GM12878 (cell line): ENCODE measurements around the gene SEMA3B. TPM values are rescaled to one million over a fixed set of nuclear protein-coding genes. Genes with fewer than 3 reads are reported as not detected.

Experiments
- BRCA1 ChIP-seq: IDR thresholded peaks from 2 replicates; pipeline ENCODE4 v1.6.1; 2011; ENCODE audit warnings: low read depth, low read length, improper control_type of control experiment
- EGR1 ChIP-seq, 2 experiments: IDR thresholded peaks; 1 replicate in 1 of 2; 2 replicates in 1 of 2; pipeline ENCODE4 v1.6.1; 2011 to 2012; ENCODE audit warnings: low read depth in 2 of 2, low read length in 2 of 2, borderline replicate concordance in 1 of 2, mild to moderate bottlenecking in 1 of 2, moderate library complexity in 1 of 2
- ESRRA ChIP-seq: IDR thresholded peaks from 2 replicates; pipeline ENCODE4 v1.6.1; 2012; ENCODE audit warnings: mild to moderate bottlenecking, low read length, improper control_type of control experiment
- FOXK2 ChIP-seq: fragments of 450-650 bp; IDR thresholded peaks from 2 replicates; pipeline ENCODE4 v1.6.1; 2017; ENCODE audit warnings: mild to moderate bottlenecking, moderate library complexity
- IKZF2 ChIP-seq, 2 experiments: fragments of 450-650 bp; IDR thresholded peaks; 2 replicates each; pipeline ENCODE4 v1.6.1; 2017; ENCODE audit warnings: mild to moderate bottlenecking in 2 of 2, moderate library complexity in 2 of 2
- KLF5 ChIP-seq: fragments of 450-650 bp; IDR thresholded peaks from 2 replicates; pipeline ENCODE4 v1.6.1; 2014; ENCODE audit warnings: mild to moderate bottlenecking; ENCODE audit not compliant: partially characterized antibody
- PML ChIP-seq: IDR thresholded peaks from 2 replicates; pipeline ENCODE4 v1.6.1; 2012; ENCODE audit warnings: low read length, inconsistent platforms
- POLR2A ChIP-seq: IDR thresholded peaks from 2 replicates; pipeline ENCODE4 v1.6.1; 2011; ENCODE audit warnings: low read depth, mild to moderate bottlenecking, low read length
- POLR2AphosphoS2 ChIP-seq: IDR thresholded peaks from 2 replicates; pipeline ENCODE4 v1.6.1; 2011; ENCODE audit warnings: low read depth, mild to moderate bottlenecking, low read length, improper control_type of control experiment, moderate library complexity
- POLR2AphosphoS5 ChIP-seq: IDR thresholded peaks from 2 replicates; pipeline ENCODE4 v1.6.1; 2011; ENCODE audit warnings: mild to moderate bottlenecking, low read length, inconsistent platforms
- RB1 ChIP-seq: fragments of 450-650 bp; formaldehyde crosslinking; IDR thresholded peaks from 2 replicates; pipeline ENCODE4 v1.6.1; 2017; ENCODE audit warnings: mild to moderate bottlenecking, borderline replicate concordance
- RFX5 ChIP-seq: IDR thresholded peaks from 2 replicates; pipeline ENCODE4 v1.6.1; 2011; ENCODE audit warnings: low read depth, low read length, improper control_type of control experiment
- SIN3A ChIP-seq: IDR thresholded peaks from 2 replicates; pipeline ENCODE4 v1.6.1; 2012; ENCODE audit warnings: low read depth, low read length, improper control_type of control experiment
- SMAD1 ChIP-seq: fragments of 450-650 bp; IDR thresholded peaks from 2 replicates; pipeline ENCODE4 v1.6.1; 2018; ENCODE audit warnings: mild to moderate bottlenecking, low read depth; ENCODE audit not compliant: partially characterized antibody
- SMAD5 ChIP-seq: IDR thresholded peaks from 2 replicates; pipeline ENCODE4 v1.6.1; 2016; ENCODE audit warnings: antibody characterized with exemption, low read depth
- SMARCA5 ChIP-seq: fragments of 450-650 bp; IDR thresholded peaks from 2 replicates; pipeline ENCODE4 v1.6.1; 2017; ENCODE audit warnings: mild to moderate bottlenecking
- STAT3 ChIP-seq: IDR thresholded peaks from 2 replicates; pipeline ENCODE4 v1.6.1; 2011; ENCODE audit warnings: low read depth, low read length, improper control_type of control experiment
- SUPT20H ChIP-seq: IDR thresholded peaks from 2 replicates; pipeline ENCODE4 v1.6.1; 2011; ENCODE audit warnings: low read depth, mild to moderate bottlenecking, low read length, moderate library complexity, borderline replicate concordance; ENCODE audit not compliant: control insufficient read depth
- TARDBP ChIP-seq: IDR thresholded peaks from 2 replicates; pipeline ENCODE4 v1.6.1; 2016; ENCODE audit warnings: borderline replicate concordance
- TBL1XR1 ChIP-seq: IDR thresholded peaks from 2 replicates; pipeline ENCODE4 v1.6.1; 2012; ENCODE audit warnings: low read depth, low read length, improper control_type of control experiment
- WRNIP1 ChIP-seq: IDR thresholded peaks from 2 replicates; pipeline ENCODE4 v1.6.1; 2011; ENCODE audit warnings: low read depth, low read length, improper control_type of control experiment, borderline replicate concordance
- YY1 ChIP-seq: IDR thresholded peaks from 2 replicates; pipeline ENCODE4 v1.6.1; 2011; ENCODE audit warnings: low read depth, mild to moderate bottlenecking, low read length
- ZNF274 ChIP-seq: IDR thresholded peaks from one replicate; pipeline ENCODE4 v1.8.0; 2011; ENCODE audit not compliant: insufficient read length, insufficient read depth
- polyA plus RNA-seq, 11 experiments: library from polyadenylated mRNA; depleted of rRNA in 4 of 11; unstranded in 6 of 11; stranded (reverse) in 5 of 11; fragments of >200 nt; fragmentation: Nextera tagmentation in 4 of 11; fragmentation: Illumina TruSeq in 1 of 11; extraction: Ambion mirVana in 4 of 11; extraction: Trizol in 1 of 11; gene quantifications; 1 replicate in 1 of 11; 2 replicates in 10 of 11; pipeline versions ENCODE4 v1.2.1 to v1.2.3, GENCODE V29; 2011 to 2016; ENCODE audit warnings: inconsistent platforms in 2 of 11, missing spikeins in 2 of 11, low read depth in 1 of 11
- total RNA-seq, 4 experiments: library from RNA; depleted of rRNA in 3 of 4; stranded (reverse); fragments of >200 nt in 3 of 4; fragmentation: Illumina TruSeq in 1 of 4; extraction: Trizol in 1 of 4; gene quantifications; 2 replicates each; pipeline versions ENCODE4 v1.2.1 to v1.2.3, GENCODE V29; 2013 to 2021
- TF ChIP-seq, protein P1 (sequence below): IDR thresholded peaks from 2 replicates; pipeline ENCODE4 v1.6.1; 2012; ENCODE audit warnings: low read depth, low read length, improper control_type of control experiment
- TF ChIP-seq, protein P2 (sequence below): fragments of 450-650 bp; IDR thresholded peaks from 2 replicates; pipeline ENCODE4 v1.6.1; 2017; ENCODE audit warnings: mild to moderate bottlenecking, moderate library complexity
- TF ChIP-seq, protein P3 (sequence below): fragments of 450-650 bp; conservative IDR thresholded peaks from 2 replicates; pipeline ENCODE4 v1.6.1; 2017; ENCODE audit warnings: mild to moderate bottlenecking, moderate library complexity

SEMA3B gene
- total and polyA plus RNA-seq, 10 of the 15 experiments (the other 5 are each of a cell fraction or from before 2014, with no cell fraction given) = 0.06 to 0.59 (median 0.14) TPM; not detected in 2

DNA sequence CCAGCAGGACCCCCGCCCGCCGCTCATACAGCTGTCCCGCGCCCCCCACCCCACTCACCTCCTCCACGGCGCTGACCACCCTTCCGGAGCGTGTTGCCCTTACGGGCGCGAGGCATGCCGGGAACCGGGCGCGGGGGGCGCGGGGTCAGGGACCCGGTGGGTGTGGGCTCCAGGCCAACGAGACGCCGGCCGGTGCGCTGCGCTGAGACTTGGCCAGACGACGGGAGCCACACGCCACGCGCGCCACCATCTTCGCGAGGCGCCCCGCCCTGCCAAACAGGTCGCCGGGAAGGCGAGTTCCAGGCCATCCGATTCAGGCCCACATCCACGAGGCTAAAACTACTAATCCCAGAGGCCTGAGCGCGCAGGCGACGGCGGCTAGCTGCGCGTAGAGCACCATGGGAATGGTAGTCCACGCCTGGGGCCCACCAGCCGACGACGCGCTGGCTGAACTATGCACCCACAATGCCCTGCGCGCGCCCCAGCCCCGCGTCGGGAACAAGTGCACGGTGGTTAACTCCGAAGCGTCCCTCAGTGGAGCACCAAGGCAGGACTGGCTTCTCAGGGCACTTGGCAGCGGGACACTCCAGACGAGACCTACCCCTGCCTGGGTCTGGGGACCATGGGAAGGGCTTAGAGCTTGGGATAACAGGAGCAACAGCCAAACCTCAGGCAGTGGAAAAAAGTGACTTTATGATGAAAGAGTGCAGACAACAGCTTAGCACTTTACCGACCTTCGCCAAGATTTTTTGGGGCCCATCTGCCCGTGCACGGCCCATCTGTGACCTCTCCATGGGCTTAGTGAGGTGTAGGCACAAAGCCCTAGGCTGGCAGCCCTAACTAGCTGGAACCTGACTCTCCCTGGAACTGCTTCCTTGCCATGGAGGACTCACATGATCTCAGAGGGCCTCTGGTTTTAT lies 23.5 kb downstream of the SEMA3B start, which contains the start of gene IFRD2 (continued):
- TF ChIP-seq, protein P1, sequence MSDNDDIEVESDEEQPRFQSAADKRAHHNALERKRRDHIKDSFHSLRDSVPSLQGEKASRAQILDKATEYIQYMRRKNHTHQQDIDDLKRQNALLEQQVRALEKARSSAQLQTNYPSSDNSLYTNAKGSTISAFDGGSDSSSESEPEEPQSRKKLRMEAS = peak; percentile 83
- TF ChIP-seq RB1 (peak; percentile 65; the same call in 1 of the 2 replicates), SMAD1 (no peak), KLF5 (peak; percentile 89), RFX5 (peak; percentile 53; the same call in 1 of the 2 replicates), IKZF2 (IDR thresholded peaks at IDR 0.05) (no peak; a peak in 1 of 4 replicates), SUPT20H (no peak), SIN3A (peak; percentile 91; the same call in 1 of the 2 replicates), TARDBP (peak; percentile 99), STAT3 (no peak), POLR2AphosphoS5 (peak; percentile 70), FOXK2 (no peak), POLR2A (peak; percentile 89), SMAD5 (peak; percentile 38; the same call in 1 of the 2 replicates), PML (no peak), YY1 (peak; percentile 97), BRCA1 (0 out of 2 replicates have a peak, but pooled peaks have one; percentile 21), SMARCA5 (no peak), ESRRA (peak; percentile 78; the same call in 1 of the 2 replicates), EGR1 (IDR thresholded peaks at IDR 0.05; ENCODE audit: borderline replicate concordance in 1 of 2, low read depth in 2 of 2, low read length in 2 of 2) (peak; percentile 14; a peak in 2 of 3 replicates), WRNIP1 (0 out of 2 replicates have a peak, but pooled peaks have one; percentile 83), TBL1XR1 (peak; percentile 86), POLR2AphosphoS2 (peak; percentile 69; the same call in 1 of the 2 replicates), ZNF274 (no peak)
- TF ChIP-seq, protein P2, sequence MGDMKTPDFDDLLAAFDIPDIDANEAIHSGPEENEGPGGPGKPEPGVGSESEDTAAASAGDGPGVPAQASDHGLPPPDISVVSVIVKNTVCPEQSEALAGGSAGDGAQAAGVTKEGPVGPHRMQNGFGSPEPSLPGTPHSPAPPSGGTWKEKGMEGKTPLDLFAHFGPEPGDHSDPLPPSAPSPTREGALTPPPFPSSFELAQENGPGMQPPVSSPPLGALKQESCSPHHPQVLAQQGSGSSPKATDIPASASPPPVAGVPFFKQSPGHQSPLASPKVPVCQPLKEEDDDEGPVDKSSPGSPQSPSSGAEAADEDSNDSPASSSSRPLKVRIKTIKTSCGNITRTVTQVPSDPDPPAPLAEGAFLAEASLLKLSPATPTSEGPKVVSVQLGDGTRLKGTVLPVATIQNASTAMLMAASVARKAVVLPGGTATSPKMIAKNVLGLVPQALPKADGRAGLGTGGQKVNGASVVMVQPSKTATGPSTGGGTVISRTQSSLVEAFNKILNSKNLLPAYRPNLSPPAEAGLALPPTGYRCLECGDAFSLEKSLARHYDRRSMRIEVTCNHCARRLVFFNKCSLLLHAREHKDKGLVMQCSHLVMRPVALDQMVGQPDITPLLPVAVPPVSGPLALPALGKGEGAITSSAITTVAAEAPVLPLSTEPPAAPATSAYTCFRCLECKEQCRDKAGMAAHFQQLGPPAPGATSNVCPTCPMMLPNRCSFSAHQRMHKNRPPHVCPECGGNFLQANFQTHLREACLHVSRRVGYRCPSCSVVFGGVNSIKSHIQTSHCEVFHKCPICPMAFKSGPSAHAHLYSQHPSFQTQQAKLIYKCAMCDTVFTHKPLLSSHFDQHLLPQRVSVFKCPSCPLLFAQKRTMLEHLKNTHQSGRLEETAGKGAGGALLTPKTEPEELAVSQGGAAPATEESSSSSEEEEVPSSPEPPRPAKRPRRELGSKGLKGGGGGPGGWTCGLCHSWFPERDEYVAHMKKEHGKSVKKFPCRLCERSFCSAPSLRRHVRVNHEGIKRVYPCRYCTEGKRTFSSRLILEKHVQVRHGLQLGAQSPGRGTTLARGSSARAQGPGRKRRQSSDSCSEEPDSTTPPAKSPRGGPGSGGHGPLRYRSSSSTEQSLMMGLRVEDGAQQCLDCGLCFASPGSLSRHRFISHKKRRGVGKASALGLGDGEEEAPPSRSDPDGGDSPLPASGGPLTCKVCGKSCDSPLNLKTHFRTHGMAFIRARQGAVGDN = 0 out of 2 replicates have a peak, but pooled peaks have one; percentile 30
- TF ChIP-seq, protein P3, sequence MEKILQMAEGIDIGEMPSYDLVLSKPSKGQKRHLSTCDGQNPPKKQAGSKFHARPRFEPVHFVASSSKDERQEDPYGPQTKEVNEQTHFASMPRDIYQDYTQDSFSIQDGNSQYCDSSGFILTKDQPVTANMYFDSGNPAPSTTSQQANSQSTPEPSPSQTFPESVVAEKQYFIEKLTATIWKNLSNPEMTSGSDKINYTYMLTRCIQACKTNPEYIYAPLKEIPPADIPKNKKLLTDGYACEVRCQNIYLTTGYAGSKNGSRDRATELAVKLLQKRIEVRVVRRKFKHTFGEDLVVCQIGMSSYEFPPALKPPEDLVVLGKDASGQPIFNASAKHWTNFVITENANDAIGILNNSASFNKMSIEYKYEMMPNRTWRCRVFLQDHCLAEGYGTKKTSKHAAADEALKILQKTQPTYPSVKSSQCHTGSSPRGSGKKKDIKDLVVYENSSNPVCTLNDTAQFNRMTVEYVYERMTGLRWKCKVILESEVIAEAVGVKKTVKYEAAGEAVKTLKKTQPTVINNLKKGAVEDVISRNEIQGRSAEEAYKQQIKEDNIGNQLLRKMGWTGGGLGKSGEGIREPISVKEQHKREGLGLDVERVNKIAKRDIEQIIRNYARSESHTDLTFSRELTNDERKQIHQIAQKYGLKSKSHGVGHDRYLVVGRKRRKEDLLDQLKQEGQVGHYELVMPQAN = peak; percentile 87
